ENCODE results near the gene AKR7A2.

The AKR7A2 gene

DNA sequence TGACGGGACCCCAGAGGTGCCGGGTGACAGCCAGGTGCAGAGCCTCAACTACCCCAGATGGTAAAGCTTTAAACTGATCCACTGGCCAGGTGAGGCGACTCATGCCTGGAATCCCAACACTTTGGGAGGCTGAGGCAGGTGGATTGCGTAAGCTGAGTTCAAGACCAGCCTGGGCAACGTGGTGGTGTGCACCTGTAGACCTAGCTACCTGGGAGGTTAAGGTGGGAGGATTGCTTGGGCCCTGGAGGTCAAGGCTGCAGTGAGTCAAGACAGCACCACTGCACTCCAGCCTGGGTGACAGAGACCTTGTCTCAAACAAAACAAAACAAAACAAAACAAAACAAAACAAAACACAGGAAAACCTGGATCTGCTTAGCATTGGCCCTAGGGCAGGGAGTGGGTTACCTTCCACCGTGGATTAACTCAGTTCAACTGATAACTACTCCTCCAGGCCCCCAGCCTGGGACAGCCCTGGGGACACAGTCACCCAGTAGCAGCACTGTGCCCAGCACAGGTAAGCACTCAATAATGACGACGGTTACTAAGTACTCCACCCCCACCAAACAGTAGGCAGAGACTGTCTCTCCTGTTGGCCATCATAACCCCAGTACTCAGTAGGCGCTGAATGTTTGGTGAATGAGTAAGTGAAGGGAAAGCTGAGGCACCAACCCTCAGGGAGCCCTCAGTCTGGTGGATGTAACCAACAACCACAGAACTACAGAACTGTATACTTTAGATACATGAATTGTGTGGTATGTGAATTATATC lies 21.8 kb upstream of the AKR7A2 start:
- TF ChIP-seq, protein P1, sequence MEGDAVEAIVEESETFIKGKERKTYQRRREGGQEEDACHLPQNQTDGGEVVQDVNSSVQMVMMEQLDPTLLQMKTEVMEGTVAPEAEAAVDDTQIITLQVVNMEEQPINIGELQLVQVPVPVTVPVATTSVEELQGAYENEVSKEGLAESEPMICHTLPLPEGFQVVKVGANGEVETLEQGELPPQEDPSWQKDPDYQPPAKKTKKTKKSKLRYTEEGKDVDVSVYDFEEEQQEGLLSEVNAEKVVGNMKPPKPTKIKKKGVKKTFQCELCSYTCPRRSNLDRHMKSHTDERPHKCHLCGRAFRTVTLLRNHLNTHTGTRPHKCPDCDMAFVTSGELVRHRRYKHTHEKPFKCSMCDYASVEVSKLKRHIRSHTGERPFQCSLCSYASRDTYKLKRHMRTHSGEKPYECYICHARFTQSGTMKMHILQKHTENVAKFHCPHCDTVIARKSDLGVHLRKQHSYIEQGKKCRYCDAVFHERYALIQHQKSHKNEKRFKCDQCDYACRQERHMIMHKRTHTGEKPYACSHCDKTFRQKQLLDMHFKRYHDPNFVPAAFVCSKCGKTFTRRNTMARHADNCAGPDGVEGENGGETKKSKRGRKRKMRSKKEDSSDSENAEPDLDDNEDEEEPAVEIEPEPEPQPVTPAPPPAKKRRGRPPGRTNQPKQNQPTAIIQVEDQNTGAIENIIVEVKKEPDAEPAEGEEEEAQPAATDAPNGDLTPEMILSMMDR (conservative IDR thresholded peaks at IDR 0.05; ENCODE audit: low read depth): no peak
- ChIA-PET POLR2A (ENCODE audit: low non-redundant PET) (no interaction called here), CTCF (interaction anchor here (0.6 to 0.9 kb wide), 2 partner anchors 11 to 584 kb away, joined by 3 to 4 read pairs; no protein-coding TSS in a partner anchor)
- DNase-seq (ENCODE audit: low spot score): no peak
- H3K27ac ChIP-seq: no peak overlapping the region

DNA sequence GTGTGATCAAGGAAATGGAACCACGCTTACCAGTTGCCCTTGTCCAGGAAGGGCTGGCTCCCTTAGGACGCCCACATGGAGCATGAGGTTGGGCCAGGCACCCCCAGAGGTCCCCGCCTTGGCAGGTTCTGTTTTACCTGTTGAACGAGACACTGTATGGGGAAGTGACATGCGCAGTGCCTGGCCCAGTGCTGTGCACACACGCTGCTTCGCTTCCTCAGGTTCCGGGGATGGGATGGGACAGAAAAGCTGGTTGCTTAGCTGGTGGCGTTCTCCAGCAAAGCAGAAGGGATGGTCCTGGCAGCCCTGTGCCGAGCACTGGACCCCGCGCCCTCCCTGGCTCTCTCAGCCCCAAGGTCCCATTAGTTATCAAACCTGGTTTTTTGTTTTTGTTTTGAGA lies 20.9 kb upstream of the AKR7A2 start:
- POLR2A ChIA-PET (ENCODE audit: low non-redundant PET): no interaction called here
- no peak for DNase-seq (ENCODE audit: low spot score)
- H3K27ac ChIP-seq: no peak overlapping the region
- CTCF ChIA-PET: interaction anchor here (0.6 kb wide), 1 partner anchor 585 kb away, joined by 4 read pairs; no protein-coding TSS in a partner anchor
- TF ChIP-seq, protein P1 (conservative IDR thresholded peaks at IDR 0.05; ENCODE audit: low read depth): no peak

DNA sequence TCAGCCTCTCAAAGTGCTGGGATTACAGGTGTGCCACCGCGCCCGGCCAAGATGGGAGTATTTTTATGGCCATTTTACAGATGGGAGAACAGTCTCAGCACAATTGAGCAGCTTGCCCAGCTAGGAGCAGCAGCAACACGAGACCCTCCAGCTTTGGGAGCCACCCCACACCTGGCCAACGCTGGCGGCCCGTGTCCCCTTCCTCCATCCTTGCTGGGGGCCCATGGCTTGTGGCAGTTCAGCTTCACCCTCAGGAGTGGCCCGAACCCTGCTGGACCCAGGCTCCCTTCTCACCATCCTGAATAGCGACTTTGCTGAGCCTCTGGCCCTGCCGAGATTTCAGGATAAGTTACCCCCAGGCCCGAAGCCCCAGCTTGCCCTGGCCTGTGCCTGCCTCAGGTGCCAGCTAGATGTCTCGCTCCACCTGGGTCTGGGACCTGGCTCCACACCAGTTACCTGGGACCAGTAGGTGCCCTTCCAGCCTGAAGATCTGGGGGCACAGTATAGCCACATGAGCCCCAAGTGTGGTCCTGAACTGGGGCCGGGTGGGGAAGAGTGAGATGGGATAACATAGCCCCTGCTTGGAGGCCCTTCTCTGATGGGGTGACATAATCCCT lies 19.4 kb upstream of the AKR7A2 start:
- ChIA-PET POLR2A (ENCODE audit: low non-redundant PET) (interaction anchor here (0.5 to 1.0 kb wide), 2 partner anchors 19 to 224 kb away, joined by 3 read pairs; partner anchors contain the start of genes AKR7A2 and SLC66A1), CTCF (interaction anchor here (1.0 kb wide), 1 partner anchor 331 kb away, joined by 5 read pairs; no protein-coding TSS in a partner anchor)
- DNase-seq (ENCODE audit: low spot score): no peak
- no peak overlapping the region for H3K27ac ChIP-seq
- TF ChIP-seq, protein P1 (conservative IDR thresholded peaks at IDR 0.05; ENCODE audit: low read depth): no peak

DNA sequence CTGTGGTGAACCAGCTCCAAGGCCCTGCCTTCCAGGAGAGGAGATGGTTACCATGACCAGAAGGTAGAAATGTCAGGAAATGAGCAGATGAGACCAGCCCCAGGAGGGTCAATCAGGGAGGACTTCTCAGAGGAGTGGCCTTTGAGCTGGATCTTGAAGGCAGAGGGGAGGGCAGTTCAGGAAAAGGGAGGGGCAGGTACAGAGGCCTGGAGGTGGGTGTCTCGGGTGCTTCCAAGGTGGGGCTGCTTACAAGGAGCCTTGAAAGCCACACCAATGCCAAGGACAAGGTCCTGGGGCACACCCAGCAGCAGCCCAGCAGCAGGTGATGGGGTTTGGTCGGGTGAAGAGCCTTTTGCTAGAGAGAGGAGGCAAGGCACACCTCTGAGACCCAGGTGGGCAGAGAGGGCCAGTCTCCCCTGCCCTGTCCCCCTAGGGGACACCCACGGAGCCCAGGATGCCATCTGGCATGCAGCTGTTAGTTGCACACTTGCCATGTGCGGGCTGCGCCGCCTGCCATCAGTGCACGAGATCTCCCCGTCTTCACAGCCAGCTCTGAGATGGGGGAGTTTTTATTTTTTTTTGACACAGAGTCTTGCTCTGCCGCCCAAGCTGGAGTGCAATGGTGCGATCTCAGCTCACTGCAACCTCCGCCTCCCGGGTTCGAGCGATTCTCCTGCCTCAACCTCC lies 18.6 kb upstream of the AKR7A2 start:
- ChIA-PET POLR2A (ENCODE audit: low non-redundant PET) (interaction anchor here (0.6 to 1.0 kb wide), 2 partner anchors 18 to 346 kb away, joined by 3 read pairs; partner anchors contain the start of genes AKR7A2 and SLC66A1), CTCF (interaction anchor here (0.7 kb wide), 1 partner anchor 15 kb away, joined by 3 read pairs; no protein-coding TSS in a partner anchor)
- H3K27ac ChIP-seq: no peak overlapping the region; the same call in 1 of the 2 replicates
- TF ChIP-seq, protein P1 (conservative IDR thresholded peaks at IDR 0.05; ENCODE audit: low read depth): no peak
- DNase-seq (ENCODE audit: low spot score): no peak

DNA sequence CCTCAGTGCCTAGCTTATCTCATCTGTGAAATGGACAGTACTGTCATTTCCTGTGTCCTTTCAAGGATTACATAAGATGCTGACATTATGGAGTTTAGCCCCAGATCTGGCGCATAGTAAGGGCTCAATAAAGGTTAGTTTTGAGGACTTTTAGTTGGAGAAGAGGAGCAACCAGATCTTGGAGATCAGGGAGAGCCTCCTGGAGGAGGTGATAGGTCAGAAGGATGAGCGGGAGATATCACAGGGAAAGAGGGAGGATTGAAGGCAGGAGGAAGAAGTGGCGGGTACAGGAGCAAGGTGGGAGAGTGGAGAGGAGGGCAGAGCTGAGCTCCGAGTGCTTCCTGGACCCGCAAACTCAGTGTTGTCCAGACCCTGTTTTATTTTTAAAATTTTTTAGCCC lies 17.7 kb upstream of the AKR7A2 start:
- H3K27ac ChIP-seq: peak overlapping the region; percentile 7; the same call in 1 of the 2 replicates
- TF ChIP-seq, protein P1 (conservative IDR thresholded peaks at IDR 0.05; ENCODE audit: low read depth): no peak
- DNase-seq (ENCODE audit: low spot score): no peak
- ChIA-PET POLR2A (ENCODE audit: low non-redundant PET) (no interaction called here), CTCF (no interaction called here)

DNA sequence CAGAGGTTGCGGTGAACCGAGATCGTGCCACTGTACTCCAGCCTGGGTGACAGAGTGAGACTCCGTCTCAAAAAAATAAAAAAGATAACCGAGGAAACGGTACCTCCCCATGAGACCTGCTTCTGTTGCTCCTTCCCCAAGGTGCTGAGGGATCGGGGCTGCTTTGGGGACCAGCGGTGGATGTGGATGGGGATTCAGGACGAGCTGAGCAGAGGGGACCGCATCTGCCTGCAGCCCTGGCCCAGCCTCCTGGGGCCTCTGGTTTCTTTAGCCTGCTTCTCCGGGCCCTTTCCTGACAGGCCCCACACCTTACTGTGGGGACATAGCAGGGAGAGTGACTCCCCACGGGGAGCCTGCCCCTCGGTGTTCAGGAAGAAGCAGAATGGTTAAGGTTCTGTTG lies 17.2 kb upstream of the AKR7A2 start:
- TF ChIP-seq, protein P1 (conservative IDR thresholded peaks at IDR 0.05; ENCODE audit: low read depth): no peak
- ChIA-PET POLR2A (ENCODE audit: low non-redundant PET) (no interaction called here), CTCF (no interaction called here)
- DNase-seq (ENCODE audit: low spot score): no peak
- peak overlapping the region; percentile 17; the same call in 1 of the 2 replicates for H3K27ac ChIP-seq
